Muscle layer of duodenum (tissue), 2 donors: ENCODE data around the gene PPFIBP2.

Experiments used
- H3K27ac ChIP-seq: one replicate; pipeline ENCODE4 v1.7.0; 2013; ENCODE audit warnings: mild to moderate bottlenecking, low read length
- H3K27me3 ChIP-seq: one replicate; pipeline ENCODE4 v1.7.0; 2013; ENCODE audit warnings: low read depth, mild to moderate bottlenecking, control low read depth, low read length
- H3K36me3 ChIP-seq, 2 donors: one replicate each; pipeline ENCODE4 v1.7.0; 2013; ENCODE audit warnings: low read length in 2 of 2, control low read depth in 1 of 2, mild to moderate bottlenecking in 1 of 2; ENCODE audit not compliant: insufficient read depth in 2 of 2, control insufficient read depth in 1 of 2
- H3K4me1 ChIP-seq, 2 donors: one replicate each; pipeline ENCODE4 v1.7.0; 2013; ENCODE audit warnings: low read length in 2 of 2, mild to moderate bottlenecking in 2 of 2, control low read depth in 1 of 2, moderate library complexity in 1 of 2; ENCODE audit not compliant: insufficient read depth in 2 of 2, control insufficient read depth in 1 of 2
- H3K4me3 ChIP-seq, 2 donors: one replicate each; pipeline ENCODE4 v1.7.0; 2013; ENCODE audit warnings: low read length in 2 of 2, low read depth in 1 of 2, mild to moderate bottlenecking in 1 of 2
- H3K9me3 ChIP-seq, 2 donors: one replicate each; pipeline ENCODE4 v1.7.0; 2013; ENCODE audit warnings: low read length in 2 of 2, control low read depth in 1 of 2, mild to moderate bottlenecking in 1 of 2; ENCODE audit not compliant: control insufficient read depth in 1 of 2
- donor health status: healthy.

The PPFIBP2 gene

DNA sequence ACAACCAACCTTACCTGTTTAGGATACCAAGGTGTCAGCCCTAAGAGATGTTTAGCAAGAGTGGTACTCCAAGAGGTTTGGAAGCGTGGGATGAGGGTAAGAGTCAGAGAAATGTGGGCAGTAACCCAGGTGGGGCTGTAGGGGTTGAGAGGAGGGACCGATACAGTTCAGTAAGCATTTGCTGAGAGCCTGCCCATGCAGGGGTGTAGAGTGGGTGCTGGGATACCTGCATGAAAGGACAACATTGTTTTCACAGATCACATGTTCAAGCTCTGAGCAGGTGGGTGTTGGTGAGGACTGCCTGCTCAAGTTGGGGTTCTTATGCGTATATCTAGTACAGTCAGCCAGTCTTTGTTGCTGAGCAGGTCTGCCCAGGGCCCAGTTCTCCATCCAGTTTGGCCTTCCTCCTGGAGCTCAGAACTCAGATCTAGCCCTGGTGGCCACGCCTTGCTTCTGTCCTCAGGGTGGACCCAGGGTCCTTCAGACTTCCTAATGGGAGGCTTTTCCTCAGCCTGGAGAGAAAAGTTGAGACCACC is 14.8 kb downstream of the PPFIBP2 start:
- no peaks in the 10 kb centered on the region for H3K9me3 ChIP-seq
- no peak overlapping the region for H3K4me3 ChIP-seq
- no peaks in the 10 kb centered on the region for H3K27me3 ChIP-seq
- peaks cover 2 to 3% of the 10 kb centered on the region in 2 donors for H3K4me1 ChIP-seq
- no peaks in the 10 kb centered on the region for H3K36me3 ChIP-seq
- no peak overlapping the region for H3K27ac ChIP-seq

GRCh38 chr11:7530013-7530640 is 16.3 kb downstream of the PPFIBP2 start:
- no peaks in the 10 kb centered on the region for H3K36me3 ChIP-seq
- H3K27ac ChIP-seq, result no peak overlapping the region
- H3K4me1 ChIP-seq, result no peaks in the 10 kb centered on the region
- H3K9me3 ChIP-seq, result no peaks in the 10 kb centered on the region
- no peaks in the 10 kb centered on the region for H3K27me3 ChIP-seq
- no peak overlapping the region for H3K4me3 ChIP-seq

DNA sequence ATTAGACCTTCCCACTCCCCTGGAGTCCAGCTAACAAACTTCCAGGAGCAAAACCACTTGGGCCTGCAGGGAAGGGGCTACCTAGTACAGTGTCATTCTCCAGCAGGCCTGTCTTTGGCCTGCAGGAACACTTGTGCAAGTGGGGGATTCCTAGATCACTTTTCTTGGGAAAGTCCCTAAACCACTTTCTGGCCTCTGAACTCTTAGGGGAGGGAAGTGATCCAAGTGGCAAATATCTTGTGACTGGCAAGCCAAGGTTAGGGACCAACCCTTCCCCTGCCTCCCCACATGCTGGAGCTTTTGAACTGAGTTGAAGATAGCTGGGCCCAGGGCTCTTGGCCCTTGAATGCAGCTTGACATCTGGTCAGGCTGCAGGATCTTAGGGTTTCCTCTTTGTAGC is 17.2 kb downstream of the PPFIBP2 start:
- H3K36me3 ChIP-seq, result no peaks in the 10 kb centered on the region
- no peak overlapping the region for H3K27ac ChIP-seq
- no peaks in the 10 kb centered on the region for H3K4me1 ChIP-seq
- no peaks in the 10 kb centered on the region for H3K27me3 ChIP-seq
- H3K4me3 ChIP-seq, result no peak overlapping the region
- no peaks in the 10 kb centered on the region for H3K9me3 ChIP-seq

GRCh38 chr11:7532405-7533145 is 18.8 kb downstream of the PPFIBP2 start:
- H3K27me3 ChIP-seq, result no peaks in the 10 kb centered on the region
- no peak overlapping the region for H3K27ac ChIP-seq
- H3K9me3 ChIP-seq, result no peaks in the 10 kb centered on the region
- no peaks in the 10 kb centered on the region for H3K4me1 ChIP-seq
- H3K36me3 ChIP-seq, result no peaks in the 10 kb centered on the region
- H3K4me3 ChIP-seq, result no peak overlapping the region

DNA sequence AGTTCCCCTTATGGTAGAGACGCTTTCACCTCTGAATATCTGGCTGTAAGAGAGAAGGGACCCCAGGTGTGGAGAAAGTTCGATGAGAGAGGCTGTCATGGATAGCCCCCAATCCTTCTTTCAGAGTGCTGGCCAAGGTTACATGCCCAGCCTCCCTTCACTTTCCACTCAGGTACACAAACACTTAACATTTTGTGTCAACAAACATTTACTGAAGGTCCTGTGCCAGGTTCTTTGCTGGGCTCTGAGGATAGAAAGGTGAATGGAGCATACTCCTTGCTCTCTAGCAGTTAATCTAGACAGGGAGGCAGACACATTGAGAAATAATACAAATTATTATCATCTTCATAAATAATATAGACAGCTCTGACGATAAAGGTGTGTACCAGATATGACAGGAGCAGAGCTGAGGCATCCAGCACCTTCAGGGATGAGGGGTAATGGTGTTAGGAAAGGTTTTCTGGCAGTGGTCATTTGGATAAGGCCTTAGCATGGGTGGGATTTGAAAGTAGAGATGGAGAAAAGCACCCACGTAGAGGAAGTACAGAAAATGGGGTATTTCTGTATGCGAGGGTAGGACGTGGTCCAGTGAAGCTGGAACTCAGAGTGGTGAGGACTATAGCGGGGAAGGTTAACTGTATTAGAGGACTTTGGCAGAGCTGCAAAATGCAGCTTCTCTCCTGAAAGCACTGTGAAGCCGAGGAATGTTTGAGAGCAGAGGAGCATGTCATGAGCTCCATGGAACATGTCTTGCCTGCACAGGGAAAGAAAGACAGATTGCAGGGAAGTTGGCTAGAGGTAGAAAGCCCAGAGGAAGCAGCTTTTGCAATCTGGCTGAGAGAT is 19.6 kb downstream of the PPFIBP2 start:
- Histone ChIP-seq H3K4me1 (no peaks in the 10 kb centered on the region), H3K4me3 (no peak overlapping the region), H3K27ac (no peak overlapping the region), H3K27me3 (no peaks in the 10 kb centered on the region), H3K36me3 (no peaks in the 10 kb centered on the region), H3K9me3 (no peaks in the 10 kb centered on the region)

- H3K36me3 ChIP-seq, result no peaks in the 10 kb centered on the region
- H3K4me3 ChIP-seq, result no peak overlapping the region
- no peaks in the 10 kb centered on the region for H3K4me1 ChIP-seq
- H3K9me3 ChIP-seq, result no peaks in the 10 kb centered on the region
- H3K27me3 ChIP-seq, result no peaks in the 10 kb centered on the region
- no peak overlapping the region for H3K27ac ChIP-seq
Observed at GRCh38 chr11:7534042-7534378, 20.2 kb downstream of the PPFIBP2 start.

- H3K4me3 ChIP-seq, result no peak overlapping the region
- H3K27me3 ChIP-seq, result no peaks in the 10 kb centered on the region
- no peaks in the 10 kb centered on the region for H3K36me3 ChIP-seq
- H3K4me1 ChIP-seq, result no peaks in the 10 kb centered on the region
- no peak overlapping the region for H3K27ac ChIP-seq
- H3K9me3 ChIP-seq, result no peaks in the 10 kb centered on the region
Observed at GRCh38 chr11:7536100-7536499, 22.3 kb downstream of the PPFIBP2 start.

DNA sequence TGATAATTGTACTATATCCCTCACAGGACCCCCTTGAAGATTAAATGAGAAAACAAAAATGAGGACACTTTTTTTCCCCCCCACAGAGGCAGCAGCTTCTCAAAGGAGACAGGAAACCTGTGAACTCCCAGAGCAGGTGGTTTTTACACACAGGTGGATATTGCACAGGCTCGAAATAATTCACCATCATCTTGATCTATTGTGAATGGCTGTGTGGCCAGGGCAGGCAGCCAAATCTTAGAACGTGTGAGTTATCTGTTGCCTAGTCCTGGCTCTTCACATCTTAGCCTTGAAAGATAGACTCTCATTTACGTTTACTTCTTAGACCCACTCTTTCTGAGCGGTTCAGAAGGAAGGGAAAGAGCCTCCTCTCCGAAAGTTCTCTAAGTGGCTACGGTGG is 23.5 kb downstream of the PPFIBP2 start:
- Histone ChIP-seq H3K4me1 (no peaks in the 10 kb centered on the region), H3K27ac (no peak overlapping the region), H3K27me3 (no peaks in the 10 kb centered on the region), H3K36me3 (no peaks in the 10 kb centered on the region), H3K9me3 (no peaks in the 10 kb centered on the region), H3K4me3 (no peak overlapping the region)

GRCh38 chr11:7538031-7538430 is 24.2 kb downstream of the PPFIBP2 start:
- no peaks in the 10 kb centered on the region for H3K4me1 ChIP-seq
- no peaks in the 10 kb centered on the region for H3K27me3 ChIP-seq
- no peaks in the 10 kb centered on the region for H3K36me3 ChIP-seq
- H3K4me3 ChIP-seq, result no peak overlapping the region
- H3K9me3 ChIP-seq, result no peaks in the 10 kb centered on the region
- H3K27ac ChIP-seq, result no peak overlapping the region

- Histone ChIP-seq H3K27ac (no peak overlapping the region), H3K4me3 (no peak overlapping the region), H3K4me1 (no peaks in the 10 kb centered on the region), H3K27me3 (no peaks in the 10 kb centered on the region), H3K36me3 (no peaks in the 10 kb centered on the region), H3K9me3 (no peaks in the 10 kb centered on the region)
Observed at GRCh38 chr11:7538466-7539454, 25.0 kb downstream of the PPFIBP2 start.
